ENCODE results near the gene NDUFA12.

- TF ChIP-seq, protein P1, sequence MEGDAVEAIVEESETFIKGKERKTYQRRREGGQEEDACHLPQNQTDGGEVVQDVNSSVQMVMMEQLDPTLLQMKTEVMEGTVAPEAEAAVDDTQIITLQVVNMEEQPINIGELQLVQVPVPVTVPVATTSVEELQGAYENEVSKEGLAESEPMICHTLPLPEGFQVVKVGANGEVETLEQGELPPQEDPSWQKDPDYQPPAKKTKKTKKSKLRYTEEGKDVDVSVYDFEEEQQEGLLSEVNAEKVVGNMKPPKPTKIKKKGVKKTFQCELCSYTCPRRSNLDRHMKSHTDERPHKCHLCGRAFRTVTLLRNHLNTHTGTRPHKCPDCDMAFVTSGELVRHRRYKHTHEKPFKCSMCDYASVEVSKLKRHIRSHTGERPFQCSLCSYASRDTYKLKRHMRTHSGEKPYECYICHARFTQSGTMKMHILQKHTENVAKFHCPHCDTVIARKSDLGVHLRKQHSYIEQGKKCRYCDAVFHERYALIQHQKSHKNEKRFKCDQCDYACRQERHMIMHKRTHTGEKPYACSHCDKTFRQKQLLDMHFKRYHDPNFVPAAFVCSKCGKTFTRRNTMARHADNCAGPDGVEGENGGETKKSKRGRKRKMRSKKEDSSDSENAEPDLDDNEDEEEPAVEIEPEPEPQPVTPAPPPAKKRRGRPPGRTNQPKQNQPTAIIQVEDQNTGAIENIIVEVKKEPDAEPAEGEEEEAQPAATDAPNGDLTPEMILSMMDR (IDR thresholded peaks at IDR 0.05), result no peak
- no peak for TF ChIP-seq POLR2A (IDR thresholded peaks at IDR 0.05)
Observed at GRCh38 chr12:94940771-94941170, 62.7 kb downstream of the NDUFA12 start.

Measured in heart left ventricle (tissue), 13 donors.